HG02981 (cell line): ENCODE data around the gene SCYGR1.
"Not testable (repeated sequence)": the region's sequence is repeated elsewhere in the genome, so short reads cannot be mapped to it uniquely, and the experiment has no call there.

Source experiments
- ATAC-seq: cut with Tn5 transposase; IDR thresholded peaks from one replicate; pipeline ENCODE4 v1.9.1; 2021; ENCODE audit warnings: mild to moderate bottlenecking, moderate library complexity; ENCODE audit not compliant: unreplicated experiment

SCYGR1 gene, protein sequence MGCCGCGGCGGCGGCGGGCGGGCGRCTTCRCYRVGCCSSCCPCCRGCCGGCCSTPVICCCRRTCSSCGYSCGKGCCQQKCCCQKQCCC

GRCh38 chr2:227387583-227387982, at the start of gene SCYGR1:
Gene SCYGR1, minus strand, starts transcription at chr2:227387949. Its CDS starts 0 bp downstream, at chr2:227387949.
- not testable (repeated sequence) for ATAC-seq

GRCh38 chr2:227436436-227437174, 48.9 kb upstream of the SCYGR1 start:
- no peak for ATAC-seq

DNA sequence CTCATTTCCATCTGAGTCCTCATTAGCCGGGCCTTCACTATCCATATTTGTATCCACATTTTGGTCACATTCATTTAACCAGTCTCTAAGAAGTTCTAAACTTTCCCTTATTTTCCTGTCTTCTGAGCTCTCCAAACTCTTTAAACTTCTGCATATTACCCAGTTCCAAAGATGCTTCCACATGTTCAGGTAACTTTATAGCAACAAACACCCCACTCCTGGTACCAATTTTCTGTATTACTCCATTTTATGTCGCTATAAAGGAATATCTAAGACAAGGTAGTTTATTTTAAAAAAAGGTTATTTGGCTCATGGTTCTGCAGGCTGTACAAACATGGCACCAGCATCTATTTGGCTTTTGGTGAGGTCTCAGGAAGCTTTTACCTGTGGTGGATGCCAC, 45.4 kb upstream of the SCYGR1 start:
- no peak for ATAC-seq

- ATAC-seq, result no peak
Measured at GRCh38 chr2:227430639-227431038, 42.9 kb upstream of the SCYGR1 start.

GRCh38 chr2:227428731-227429285, 41.1 kb upstream of the SCYGR1 start:
- no peak for ATAC-seq

DNA sequence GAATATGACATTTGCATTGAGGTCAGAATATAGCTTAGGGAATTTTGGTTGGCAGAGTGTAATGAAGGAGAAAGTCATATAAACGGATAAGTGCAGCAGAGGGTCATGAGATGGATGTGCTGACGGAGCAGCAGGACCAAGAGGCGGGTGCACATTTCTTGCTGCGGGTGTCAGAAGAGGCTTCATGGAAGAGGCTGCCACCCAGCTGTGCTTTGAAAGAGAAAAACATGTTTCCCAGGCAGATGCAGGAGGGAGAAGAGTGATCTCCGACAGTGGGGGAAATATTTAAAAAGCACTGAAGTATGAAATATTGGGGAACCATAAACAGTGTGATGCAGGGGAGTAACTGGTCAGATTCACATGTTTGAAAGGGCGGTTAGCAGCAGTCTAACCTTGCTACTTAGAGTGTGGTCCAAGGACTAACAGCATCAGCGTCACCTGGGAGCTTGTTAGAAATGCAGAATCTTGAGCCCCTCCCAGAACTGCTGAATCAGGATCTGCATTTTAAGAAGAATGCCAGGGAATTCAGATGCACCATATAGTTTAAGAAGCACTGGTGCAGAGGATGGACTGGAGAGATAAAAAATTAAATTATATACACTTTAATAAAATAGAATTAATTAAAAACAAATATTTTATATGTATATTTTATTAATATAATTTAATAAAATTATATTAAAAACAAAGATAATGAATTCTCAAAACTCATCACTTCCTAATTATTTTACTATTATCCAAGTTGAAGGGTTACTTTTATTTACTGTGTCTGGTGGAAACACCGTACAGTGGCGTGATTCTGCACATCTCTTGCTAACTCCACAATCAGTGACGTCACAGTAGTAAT, 36.1 kb upstream of the SCYGR1 start:
- no peak for ATAC-seq

- ATAC-seq, result no peak
Measured at GRCh38 chr2:227420087-227421052, 32.6 kb upstream of the SCYGR1 start.

DNA sequence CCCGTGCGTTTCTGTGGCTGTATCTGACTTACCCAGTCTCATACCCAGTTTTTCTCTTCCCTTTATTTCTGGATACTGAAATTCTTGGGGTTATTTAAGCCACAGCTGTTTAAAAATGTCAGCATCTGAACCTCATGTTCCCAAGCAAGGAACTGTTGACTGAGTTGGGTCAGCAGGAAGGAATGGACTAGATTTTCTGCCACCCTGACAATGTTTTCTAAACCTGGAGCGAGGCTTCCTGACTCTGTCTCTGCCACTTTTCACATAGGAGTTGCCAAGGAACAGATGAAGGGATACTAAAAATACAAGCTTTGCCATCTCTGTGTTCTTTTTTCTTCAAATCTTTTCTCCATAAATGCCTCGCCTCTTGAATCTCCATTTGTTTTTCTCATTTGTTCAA, 29.0 kb upstream of the SCYGR1 start:
- no peak for ATAC-seq

DNA sequence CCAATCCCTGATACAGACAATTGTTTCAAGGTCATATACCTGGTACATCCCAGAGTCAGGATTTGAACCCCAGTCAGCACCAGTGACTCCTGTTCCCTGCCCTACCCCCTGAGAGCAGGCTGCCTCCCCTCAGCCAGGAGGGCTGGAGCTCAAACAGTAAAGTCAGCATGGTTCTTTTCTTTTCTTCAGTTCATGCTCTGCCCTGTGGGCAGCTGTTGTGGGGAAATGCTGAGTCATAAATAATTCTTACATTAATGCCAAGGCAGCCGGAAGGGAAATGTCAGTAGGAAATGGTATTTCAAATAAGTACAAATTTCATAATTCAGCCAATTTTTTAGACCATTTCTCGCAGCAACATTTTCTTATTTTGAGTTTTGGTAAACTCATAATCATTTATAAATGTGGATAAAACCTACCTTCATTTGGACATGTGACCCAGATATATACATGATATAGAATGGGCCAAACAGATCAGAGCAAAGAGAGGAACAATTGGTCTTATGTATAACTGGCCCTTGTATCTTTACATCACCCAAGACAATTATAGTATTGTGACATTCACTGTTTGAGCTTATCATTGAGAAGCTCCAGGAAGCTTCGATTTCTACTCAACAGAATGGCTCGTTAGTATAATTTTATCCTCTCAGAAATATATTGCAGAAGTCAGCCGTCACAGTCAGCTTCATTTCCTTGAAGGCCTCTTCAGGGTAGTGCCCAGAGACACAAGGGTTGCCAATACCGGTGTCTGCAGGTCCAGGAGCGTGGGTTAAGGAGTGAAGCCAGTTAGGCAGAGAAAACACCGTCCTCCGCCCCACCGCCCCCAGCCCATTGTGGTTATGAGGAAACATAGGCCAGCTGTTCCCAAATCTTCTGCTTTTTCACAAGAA, 28.0 kb upstream of the SCYGR1 start:
- ATAC-seq, result peak; percentile 39

GRCh38 chr2:227414846-227415245, 27.1 kb upstream of the SCYGR1 start:
- no peak for ATAC-seq

GRCh38 chr2:227413371-227413770, 25.6 kb upstream of the SCYGR1 start:
- no peak for ATAC-seq

- no peak for ATAC-seq
Measured at GRCh38 chr2:227412877-227413276, 25.1 kb upstream of the SCYGR1 start.

- ATAC-seq, result no peak
Measured at GRCh38 chr2:227411990-227412350, 24.2 kb upstream of the SCYGR1 start.

DNA sequence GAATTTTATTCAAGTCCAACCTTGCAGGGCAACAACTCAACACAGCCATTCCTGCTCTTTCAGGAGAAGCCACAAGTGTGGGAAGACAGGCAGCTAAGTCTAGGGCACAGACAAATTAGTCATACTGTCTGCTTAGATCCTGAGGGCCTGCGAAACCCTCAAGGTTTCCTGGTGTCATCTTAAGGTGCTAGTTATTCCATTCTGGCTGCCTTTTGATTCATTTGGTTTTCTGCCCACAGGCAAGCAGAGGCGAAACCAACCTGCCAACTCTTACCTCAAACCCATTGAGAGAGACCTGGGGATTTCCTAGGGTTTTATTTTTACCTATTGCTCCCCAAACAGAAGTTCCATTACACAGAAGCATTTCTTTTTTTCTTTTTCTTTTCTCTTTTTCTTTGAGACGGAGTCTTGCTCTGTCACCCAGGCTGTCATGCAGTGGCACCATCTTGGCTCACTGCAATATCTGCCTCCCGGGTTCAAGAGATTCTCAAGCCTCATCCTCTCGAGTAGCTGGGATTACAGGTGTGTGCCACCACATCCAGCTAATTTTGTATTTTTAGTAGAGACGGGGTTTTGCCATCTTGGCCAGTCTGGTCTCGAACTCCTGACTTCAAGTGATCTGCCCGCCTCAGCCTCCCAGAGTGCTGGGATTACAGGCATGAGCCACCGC, 23.7 kb upstream of the SCYGR1 start:
- peak; percentile 62 for ATAC-seq

- ATAC-seq, result no peak
Measured at GRCh38 chr2:227410191-227410590, 22.4 kb upstream of the SCYGR1 start.

GRCh38 chr2:227407591-227408151, 19.9 kb upstream of the SCYGR1 start:
- ATAC-seq, result no peak

DNA sequence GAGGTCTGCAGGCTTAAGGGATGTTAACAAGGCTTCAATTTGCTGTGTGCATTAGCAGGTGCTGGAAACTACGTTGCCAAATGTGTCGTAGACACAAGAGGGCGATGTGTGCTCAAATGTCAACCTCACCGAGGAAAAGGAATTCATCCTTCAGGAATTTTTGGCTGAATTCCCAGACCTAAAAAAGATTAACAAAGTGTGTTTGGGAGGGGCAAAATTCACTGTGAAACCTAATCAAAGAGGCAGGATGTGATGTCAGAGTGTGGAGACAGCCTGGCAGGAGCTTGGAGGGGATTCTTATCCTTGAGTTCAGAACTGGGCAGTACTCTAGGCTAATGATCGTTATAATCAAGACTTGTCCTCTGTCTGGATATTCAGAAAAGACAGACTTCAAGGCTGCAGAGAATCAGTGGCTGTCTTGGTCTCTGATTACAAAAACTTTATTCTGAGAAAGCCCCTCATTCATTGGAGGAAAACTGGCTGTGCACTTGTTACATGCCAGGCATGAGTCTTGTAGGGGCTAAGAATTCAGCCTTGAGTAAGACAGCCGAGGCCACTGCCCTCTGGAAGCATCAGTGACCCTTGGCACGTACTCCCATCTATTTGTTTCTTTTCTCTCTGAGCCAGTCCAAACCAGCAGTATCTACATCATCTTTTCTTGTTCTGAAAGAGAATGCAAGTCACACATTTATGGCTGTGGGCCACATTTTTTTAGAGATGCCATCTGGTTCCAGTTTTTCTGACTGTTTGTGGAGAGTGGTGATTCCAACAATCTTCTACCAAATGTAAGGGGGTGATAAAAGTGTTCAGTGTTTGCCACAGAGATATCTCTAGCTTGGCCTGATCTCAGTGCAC, 18.7 kb upstream of the SCYGR1 start:
- ATAC-seq, result peak; percentile 32
